KOPT-K1 (cell line): ENCODE results near the gene SEMA3E.

ENCODE experiments used
- H3K27ac ChIP-seq: fragments of 200-600 bp; sonication (generic); 2 replicates; pipeline ENCODE4 v1.5.1; 2016; ENCODE audit warnings: antibody characterized with exemption, mild to moderate bottlenecking, low read depth, low read length; ENCODE audit not compliant: poor library complexity, severe bottlenecking
- H3K36me3 ChIP-seq: fragments of 200-600 bp; sonication (generic); 2 replicates; pipeline ENCODE4 v1.5.1; 2017; ENCODE audit warnings: antibody characterized with exemption, mild to moderate bottlenecking, low read length, moderate library complexity; ENCODE audit not compliant: insufficient read depth
- H3K9me3 ChIP-seq: fragments of 200-600 bp; sonication (generic); 2 replicates; pipeline ENCODE4 v1.5.1; 2017; ENCODE audit warnings: antibody characterized with exemption, low read length, mild to moderate bottlenecking; ENCODE audit not compliant: insufficient read depth, poor library complexity, severe bottlenecking

SEMA3E gene

DNA sequence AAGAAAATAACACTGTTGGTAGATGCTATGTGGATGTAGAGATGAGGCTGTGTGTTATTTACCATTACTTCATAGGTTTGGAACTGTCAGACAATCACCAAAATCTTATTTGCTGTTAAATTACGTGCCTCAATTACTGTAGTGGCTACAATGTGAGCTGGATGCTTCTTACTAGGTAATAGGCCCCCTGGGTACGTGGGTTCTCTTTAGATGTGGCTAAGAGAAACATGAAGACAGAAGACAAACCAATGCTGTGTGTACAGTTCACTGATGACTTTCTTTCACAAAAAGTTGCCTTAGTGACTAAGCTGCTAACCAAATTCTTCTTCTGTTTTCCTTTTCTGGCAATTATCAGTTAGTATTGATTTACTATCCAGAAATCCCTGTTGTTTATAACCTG lies 144.6 kb downstream of the SEMA3E start:
- Histone ChIP-seq H3K27ac (no peak overlapping the region), H3K36me3 (no peaks in the 10 kb centered on the region), H3K9me3 (no peaks in the 10 kb centered on the region)

DNA sequence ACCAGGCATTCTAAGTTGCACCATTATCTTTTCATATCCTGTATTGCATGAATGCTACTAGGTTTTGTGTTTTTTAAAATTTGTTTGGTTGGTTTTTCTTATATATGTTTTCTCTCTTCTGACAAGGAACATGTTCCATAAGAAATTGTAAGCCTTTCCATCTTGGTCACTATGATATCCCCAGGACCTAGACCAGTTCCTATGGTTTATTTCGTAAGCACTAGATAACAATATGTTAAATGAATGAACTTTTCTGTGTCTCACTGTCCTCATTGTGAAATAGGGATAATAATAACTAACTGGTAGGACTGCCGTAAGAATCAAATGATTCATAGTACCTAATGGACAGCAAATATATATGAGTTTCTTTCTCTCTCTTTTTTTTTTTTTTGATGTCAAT lies 146.3 kb downstream of the SEMA3E start:
- Histone ChIP-seq H3K27ac (no peak overlapping the region), H3K9me3 (no peaks in the 10 kb centered on the region), H3K36me3 (no peaks in the 10 kb centered on the region)

GRCh38 chr7:83494683-83495082 lies 154.3 kb downstream of the SEMA3E start:
- H3K9me3 ChIP-seq, result no peaks in the 10 kb centered on the region
- no peaks in the 10 kb centered on the region for H3K36me3 ChIP-seq
- no peak overlapping the region for H3K27ac ChIP-seq

- Histone ChIP-seq H3K36me3 (no peaks in the 10 kb centered on the region), H3K27ac (no peak overlapping the region), H3K9me3 (no peaks in the 10 kb centered on the region)
These were observed 156.1 kb downstream of the SEMA3E start for GRCh38 chr7:83492802-83493201.

- Histone ChIP-seq H3K36me3 (no peaks in the 10 kb centered on the region), H3K27ac (no peak overlapping the region)
These were observed 161.1 kb downstream of the SEMA3E start for GRCh38 chr7:83487801-83488200.

GRCh38 chr7:83486957-83487356 lies 162.0 kb downstream of the SEMA3E start:
- H3K9me3 ChIP-seq, result no peaks in the 10 kb centered on the region
- H3K36me3 ChIP-seq, result no peaks in the 10 kb centered on the region
- no peak overlapping the region for H3K27ac ChIP-seq

More at GRCh38 chr7:83487801-83488200, 161.1 kb downstream of the SEMA3E start:
- no peaks in the 10 kb centered on the region for H3K9me3 ChIP-seq

DNA sequence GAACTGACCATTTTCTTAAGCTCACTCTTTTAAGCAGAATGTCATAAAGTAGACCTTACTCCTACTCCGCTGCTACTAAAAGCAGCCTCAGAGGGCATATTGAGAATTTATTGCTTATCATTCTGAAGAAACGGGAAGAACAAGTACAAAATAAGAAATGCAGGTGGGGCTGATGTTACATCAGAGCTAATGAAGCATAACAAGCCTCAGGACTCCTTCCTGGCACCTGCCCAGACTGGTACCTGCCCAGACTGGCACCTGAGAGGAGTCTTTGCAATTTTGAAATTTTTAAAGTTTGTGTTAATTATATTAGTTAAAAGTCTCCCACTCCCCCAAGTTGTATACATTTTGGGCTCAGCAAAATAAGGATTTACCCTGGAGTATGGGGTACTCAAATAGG lies 162.4 kb downstream of the SEMA3E start:
- Histone ChIP-seq H3K27ac (no peak overlapping the region), H3K9me3 (no peaks in the 10 kb centered on the region), H3K36me3 (no peaks in the 10 kb centered on the region)

DNA sequence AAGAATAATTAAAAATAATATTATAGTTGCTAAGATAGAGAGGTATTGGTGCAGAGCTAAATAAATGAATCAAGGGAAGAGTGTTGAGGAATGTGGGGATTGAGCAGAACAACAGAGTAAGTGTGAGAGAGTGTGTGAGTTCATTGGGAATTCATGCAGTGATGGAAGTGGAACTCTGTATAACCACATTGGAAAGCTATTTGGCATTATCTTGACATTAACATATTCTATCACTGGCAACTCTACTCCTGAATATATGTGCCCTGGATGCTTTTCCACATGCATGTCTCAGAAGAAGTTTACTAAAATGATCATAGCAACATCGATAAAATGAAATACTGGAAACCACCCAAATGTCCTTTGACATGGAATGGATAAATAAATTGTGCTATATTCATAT lies 164.1 kb downstream of the SEMA3E start:
- Histone ChIP-seq H3K36me3 (no peaks in the 10 kb centered on the region), H3K27ac (no peak overlapping the region), H3K9me3 (no peaks in the 10 kb centered on the region)

- H3K27ac ChIP-seq, result no peak overlapping the region
- H3K9me3 ChIP-seq, result no peaks in the 10 kb centered on the region
- no peaks in the 10 kb centered on the region for H3K36me3 ChIP-seq
These were observed 164.7 kb downstream of the SEMA3E start for GRCh38 chr7:83484266-83484665.

- Histone ChIP-seq H3K9me3 (no peaks in the 10 kb centered on the region), H3K27ac (no peak overlapping the region), H3K36me3 (no peaks in the 10 kb centered on the region)
These were observed 170.3 kb downstream of the SEMA3E start for GRCh38 chr7:83478616-83479015.

GRCh38 chr7:83476511-83477050 lies 172.4 kb downstream of the SEMA3E start:
- Histone ChIP-seq H3K27ac (no peak overlapping the region), H3K36me3 (no peaks in the 10 kb centered on the region), H3K9me3 (no peaks in the 10 kb centered on the region)

DNA sequence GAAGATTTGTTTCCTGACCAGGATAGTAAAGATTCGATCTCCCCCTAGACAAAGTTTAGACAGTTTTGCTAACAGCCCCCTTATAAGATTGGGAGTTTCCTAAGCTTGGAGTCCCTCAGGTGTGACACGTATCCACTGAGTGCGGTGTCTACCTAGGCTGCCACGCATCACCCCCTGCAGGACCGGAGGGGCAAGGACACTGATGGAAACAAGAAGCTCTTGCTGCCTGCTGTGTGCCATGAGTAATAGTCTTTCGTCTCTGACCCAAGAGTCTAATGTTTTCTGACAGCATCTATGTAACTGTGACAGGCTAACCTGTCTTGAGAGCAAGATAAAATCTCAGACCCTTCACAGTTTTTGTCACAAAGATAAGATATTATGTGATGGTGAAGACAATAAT lies 173.5 kb downstream of the SEMA3E start:
- Histone ChIP-seq H3K36me3 (no peaks in the 10 kb centered on the region), H3K27ac (no peak overlapping the region), H3K9me3 (no peaks in the 10 kb centered on the region)

GRCh38 chr7:83472376-83472775 lies 176.6 kb downstream of the SEMA3E start:
- no peaks in the 10 kb centered on the region for H3K9me3 ChIP-seq
- no peak overlapping the region for H3K27ac ChIP-seq
- no peaks in the 10 kb centered on the region for H3K36me3 ChIP-seq

DNA sequence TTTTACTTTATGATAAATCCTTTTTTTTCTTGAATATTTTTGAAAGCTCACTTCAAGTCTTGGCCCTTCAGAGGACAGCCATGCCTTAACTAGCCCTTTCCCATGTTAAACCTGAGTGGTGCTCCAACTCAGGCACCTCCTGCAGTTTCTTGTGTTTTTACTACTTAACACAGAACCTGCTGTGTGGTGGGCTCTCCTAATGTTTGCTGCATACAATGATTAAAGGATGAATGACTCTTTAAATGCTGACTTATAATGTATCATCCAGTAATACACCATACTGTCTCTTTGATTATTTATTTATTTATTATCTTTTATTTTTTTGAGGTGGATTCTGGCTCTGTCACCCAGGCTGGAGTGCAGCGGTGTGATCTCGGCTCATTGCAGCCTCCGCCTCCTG lies 179.4 kb downstream of the SEMA3E start:
- H3K36me3 ChIP-seq, result no peaks in the 10 kb centered on the region
- no peaks in the 10 kb centered on the region for H3K9me3 ChIP-seq
- H3K27ac ChIP-seq, result no peak overlapping the region

- no peaks in the 10 kb centered on the region for H3K9me3 ChIP-seq
- no peaks in the 10 kb centered on the region for H3K36me3 ChIP-seq
- no peak overlapping the region for H3K27ac ChIP-seq
These were observed 179.9 kb downstream of the SEMA3E start for GRCh38 chr7:83469076-83469475.

GRCh38 chr7:83468251-83468739 lies 180.6 kb downstream of the SEMA3E start:
- Histone ChIP-seq H3K36me3 (no peaks in the 10 kb centered on the region), H3K27ac (no peak overlapping the region), H3K9me3 (no peaks in the 10 kb centered on the region)
